GM12878 (cell line): Measurements from ENCODE around the gene IL36B. TPM values are rescaled to one million over a fixed set of nuclear protein-coding genes. Genes with fewer than 3 reads are reported as not detected.

Source experiments
- ATAC-seq: fragments of 200-7000 bp; cut with Tn5 transposase; 3 replicates; pipeline ENCODE4 v1.9.1; 2020; ENCODE audit warnings: mild to moderate bottlenecking, moderate library complexity
- BruUV-seq: library from RNA; stranded (reverse); fragments of 400-500 nt; replicated peaks from 2 replicates; lab custom pipeline; 2021; lab: Mats Ljungman, UMichigan
- CTCF ChIA-PET: fragments of 300-600 bp; sonication (Branson Sonifier 250); formaldehyde crosslinking; extraction: SDS; loops from one replicate; lab custom pipeline; 2021; ENCODE audit warnings: inconsistent platforms; lab: Yijun Ruan, JAX
- POLR2A ChIA-PET: fragments of 350-600 bp; formaldehyde crosslinking; extraction: SDS; loops from one replicate; lab custom pipeline; 2021; ENCODE audit warnings: inconsistent platforms; lab: Charles Lee
- RAD21 ChIA-PET: fragments of 300-600 bp; sonication (Branson Sonifier 250); formaldehyde crosslinking; loops from one replicate; lab custom pipeline; 2023; ENCODE audit warnings: antibody characterized with exemption; ENCODE audit not compliant: unreplicated experiment; lab: Charles Lee
- SMC1A ChIA-PET: fragments of 300-600 bp; sonication (Branson Sonifier 250); formaldehyde crosslinking; loops from one replicate; lab custom pipeline; 2023; ENCODE audit not compliant: unreplicated experiment, uncharacterized antibody; lab: Charles Lee
- DNase-seq: peaks from one replicate; pipeline ENCODE4 v3.0.0-alpha.2; 2011; ENCODE audit warnings: low read depth, low spot score
- FAIRE-seq: peaks from 3 replicates; lab custom pipeline; 2011; peaks lifted over from hg19 to GRCh38; lab: Jason Lieb, UNC
- H2AFZ ChIP-seq: 2 replicates; pipeline ENCODE4 v1.6.0; 2011; ENCODE audit warnings: low read depth, low read length, control low read depth; ENCODE audit not compliant: control insufficient read depth
- H3K27ac ChIP-seq: 2 replicates; pipeline ENCODE4 v1.5.1; 2011; ENCODE audit warnings: control low read depth; ENCODE audit not compliant: control insufficient read depth, insufficient read depth
- H3K27me3 ChIP-seq, 2 experiments: replicated peaks in 1 of 2; 2 replicates each; pipeline versions ENCODE4 v1.6.0 to v1.6.1; 2011; ENCODE audit warnings: low read length in 1 of 2; ENCODE audit not compliant: control insufficient read depth in 2 of 2, insufficient read depth in 2 of 2
- H3K36me3 ChIP-seq, 2 experiments: 2 replicates each; pipeline ENCODE4 v1.5.1; 2011; ENCODE audit warnings: low read length in 1 of 2; ENCODE audit not compliant: control insufficient read depth in 2 of 2, insufficient read depth in 2 of 2
- H3K4me1 ChIP-seq: 2 replicates; pipeline ENCODE4 v1.6.1; 2011; ENCODE audit warnings: mild to moderate bottlenecking, low read length, moderate library complexity, mixed read lengths; ENCODE audit not compliant: control insufficient read depth, insufficient read depth
- H3K4me2 ChIP-seq: 2 replicates; pipeline ENCODE4 v1.6.0; 2011; ENCODE audit warnings: control low read depth; ENCODE audit not compliant: control insufficient read depth, insufficient read depth
- H3K4me3 ChIP-seq: fragments of 200-600 bp; sonication (generic); 2 replicates; pipeline ENCODE4 v1.5.1; 2016
- H3K79me2 ChIP-seq: 2 replicates; pipeline ENCODE4 v1.6.0; 2011; ENCODE audit warnings: low read length; ENCODE audit not compliant: control insufficient read depth, insufficient read depth
- H3K9ac ChIP-seq: 2 replicates; pipeline ENCODE4 v1.8.0; 2011; ENCODE audit warnings: low read length, control low read depth, mixed read lengths; ENCODE audit not compliant: control insufficient read depth, insufficient read depth
- H3K9me3 ChIP-seq: replicated peaks from 3 replicates; pipeline ENCODE4 v1.5.1; 2011; ENCODE audit warnings: mild to moderate bottlenecking, low read length; ENCODE audit not compliant: control insufficient read depth, insufficient read depth
- H4K20me1 ChIP-seq: 2 replicates; pipeline ENCODE4 v1.6.0; 2011; ENCODE audit not compliant: control insufficient read depth, insufficient read depth
- DPF2 ChIP-seq: fragments of 450-650 bp; IDR thresholded peaks from 2 replicates; pipeline ENCODE4 v1.6.1; 2017; ENCODE audit warnings: mild to moderate bottlenecking
- FOXK2 ChIP-seq: fragments of 450-650 bp; IDR thresholded peaks from 2 replicates; pipeline ENCODE4 v1.6.1; 2017; ENCODE audit warnings: mild to moderate bottlenecking, moderate library complexity
- NKRF ChIP-seq: fragments of 450-650 bp; conservative IDR thresholded peaks from 2 replicates; pipeline ENCODE4 v1.6.1; 2017; ENCODE audit warnings: mild to moderate bottlenecking, moderate library complexity
- PAX5 ChIP-seq: IDR thresholded peaks from 2 replicates; pipeline ENCODE4 v1.6.1; 2011; ENCODE audit warnings: low read depth, low read length, borderline replicate concordance
- WGBS: methylation state at CpG from one replicate; pipeline ENCODE4 v1.1.6; 2016; ENCODE audit warnings: low lambda C conversion rate; ENCODE audit not compliant: insufficient replicate concordance, insufficient coverage; ENCODE audit errors: missing lambda C conversion rate; 5-methylcytosine and 5-hydroxymethylcytosine counted together
- in situ Hi-C: fragments of 300-500 bp; cut with MboI; formaldehyde crosslinking; loops from 9 replicates; pipeline ENCODE4 v1.14.3; 2018; ENCODE audit warnings: mixed read lengths
- intact Hi-C: fragments of 100-400 bp; cut with micrococcal nuclease; formaldehyde crosslinking; loops from one replicate; pipeline ENCODE4 v1.14.2; 2022; ENCODE audit not compliant: unreplicated experiment
- polyA plus RNA-seq, 11 experiments: library from polyadenylated mRNA; depleted of rRNA in 4 of 11; unstranded in 6 of 11; stranded (reverse) in 5 of 11; fragments of >200 nt; fragmentation: Nextera tagmentation in 4 of 11; fragmentation: Illumina TruSeq in 1 of 11; extraction: Ambion mirVana in 4 of 11; extraction: Trizol in 1 of 11; gene quantifications; 1 replicate in 1 of 11; 2 replicates in 10 of 11; pipeline versions ENCODE4 v1.2.1 to v1.2.3, GENCODE V29; 2011 to 2016; ENCODE audit warnings: inconsistent platforms in 2 of 11, missing spikeins in 2 of 11, low read depth in 1 of 11
- total RNA-seq, 4 experiments: library from RNA; depleted of rRNA in 3 of 4; stranded (reverse); fragments of >200 nt in 3 of 4; fragmentation: Illumina TruSeq in 1 of 4; extraction: Trizol in 1 of 4; gene quantifications; 2 replicates each; pipeline versions ENCODE4 v1.2.1 to v1.2.3, GENCODE V29; 2013 to 2021

Gene IL36B
- total and polyA plus RNA-seq, 10 of the 15 experiments (the other 5 are each of a cell fraction or from before 2014, with no cell fraction given) = not detected

DNA sequence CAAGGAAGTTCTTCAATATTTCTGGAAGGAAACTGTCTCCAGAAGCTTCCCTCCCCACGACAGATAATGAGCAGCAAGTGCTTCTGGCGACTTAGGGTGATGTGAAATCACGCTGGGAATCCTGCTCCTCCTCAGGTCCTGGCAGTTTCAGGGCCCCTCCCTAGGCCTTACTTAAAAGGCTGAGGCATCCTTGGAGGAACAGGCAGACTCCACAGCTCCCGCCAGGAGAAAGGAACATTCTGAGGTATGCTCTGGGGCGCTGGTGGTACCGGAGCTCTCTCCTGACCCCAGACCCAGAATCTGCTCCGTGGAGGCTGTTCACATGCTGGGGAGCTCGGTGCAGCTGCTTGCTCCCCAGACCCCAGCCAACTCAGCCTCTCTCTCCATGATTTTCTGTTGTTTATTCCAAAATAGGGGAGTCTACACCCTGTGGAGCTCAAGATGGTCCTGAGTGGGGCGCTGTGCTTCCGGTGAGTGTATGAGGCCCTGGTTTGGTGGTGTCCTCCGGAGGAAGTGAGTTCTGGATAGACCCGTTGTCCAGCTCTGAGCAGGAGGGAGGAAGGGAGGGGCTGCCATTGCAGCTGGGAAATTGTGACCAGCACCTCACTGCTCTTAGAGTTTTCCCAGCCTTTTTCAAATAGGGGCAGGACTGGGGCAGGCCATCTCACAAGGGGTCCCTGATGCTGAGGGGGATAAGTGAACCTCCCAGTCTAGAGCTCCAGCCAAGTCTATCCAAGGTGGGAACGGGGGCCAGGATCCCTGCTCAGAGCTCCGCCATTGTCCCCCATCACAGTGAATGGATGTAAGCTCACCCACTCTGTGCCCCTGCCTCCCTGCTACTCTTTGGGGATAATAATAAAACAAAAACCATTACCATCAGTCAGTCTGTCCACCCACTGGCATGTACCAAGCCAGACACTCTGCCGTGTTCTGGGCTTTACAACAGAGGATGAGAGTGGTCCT lies 6.6 kb upstream of the IL36B start, which contains the start of gene IL36RN:
Gene IL36RN (plus strand): TSS at position 201 of the 963 bp plus-strand sequence. CDS start 241 bp downstream, at position 442.
- H3K9ac ChIP-seq = no peak within 1 kb of the TSS
- ChIA-PET CTCF (interaction anchor here (0.8 kb wide), 1 partner anchor 11 kb away, joined by 3 read pairs; no protein-coding TSS in a partner anchor), SMC1A (interaction anchor here (1.3 to 1.7 kb wide), 3 partner anchors 9 to 13 kb away, joined by 3 to 5 read pairs (median 4); partner anchors contain the start of gene IL1F10), RAD21 (no interaction called here), POLR2A (interaction anchor here (0.6 kb wide), 1 partner anchor 693 kb away, joined by 3 read pairs; no protein-coding TSS in a partner anchor)
- no TSS peak for BruUV-seq
- no peaks in the 10 kb centered on the region for H3K36me3 ChIP-seq
- H3K79me2 ChIP-seq = no peaks in the 10 kb centered on the region
- no peaks in the 10 kb centered on the region for H4K20me1 ChIP-seq
- H2AFZ ChIP-seq = no peak within 1 kb of the TSS
- intact Hi-C loops = no loop called here
- H3K27ac ChIP-seq = no peak within 1 kb of the TSS
- H3K9me3 ChIP-seq = peaks cover 2% of the 10 kb centered on the region; the same call in 1 of the 3 replicates
- no peak for ATAC-seq
- in situ Hi-C loops = no loop called here
- 28% methylated on average over 15 of the region's 15 CpGs for WGBS
- TF ChIP-seq NKRF (no peak), FOXK2 (no peak), PAX5 (no peak), DPF2 (no peak)
- H3K4me3 ChIP-seq = no peak within 1 kb of the TSS
- no peak within 1 kb of the TSS for H3K4me2 ChIP-seq
- no peak for FAIRE-seq
- no peaks in the 10 kb centered on the region for H3K4me1 ChIP-seq
- DNase-seq = no peak
- H3K27me3 ChIP-seq = no peaks in the 10 kb centered on the region
